Measurements from ENCODE around the gene FAM83F.

FAM83F gene

DNA sequence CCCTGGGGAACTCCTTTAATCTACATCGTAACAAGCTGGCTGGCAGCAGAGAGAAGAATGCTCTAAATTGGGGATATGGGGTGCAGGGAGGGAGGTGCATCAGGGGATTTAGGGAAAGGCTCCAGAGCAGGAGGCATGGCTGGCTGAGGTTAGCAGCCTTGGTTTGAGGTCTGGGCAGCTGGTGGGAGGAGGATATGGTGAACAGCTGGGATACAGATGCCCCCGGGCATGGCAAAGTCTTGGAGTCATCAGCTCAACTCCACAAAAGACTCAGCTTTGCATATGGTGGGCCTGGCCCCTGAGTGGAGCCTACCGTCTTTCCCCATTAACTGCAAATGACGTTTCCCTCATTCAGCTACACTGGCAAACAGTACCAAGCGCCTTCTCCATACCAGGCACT, 5.4 kb downstream of the FAM83F start:
- Histone ChIP-seq H3K36me3 (ENCODE audit: control insufficient read depth, insufficient read depth, low read length) (no peaks in the 10 kb centered on the region), H3K4me3 (replicated peaks; ENCODE audit: low read depth, low read length) (no peak overlapping the region), H3K27me3 (replicated peaks; ENCODE audit: control insufficient read depth, insufficient read depth, low read length) (peaks cover 3% of the 10 kb centered on the region)
- TF ChIP-seq, protein P1, sequence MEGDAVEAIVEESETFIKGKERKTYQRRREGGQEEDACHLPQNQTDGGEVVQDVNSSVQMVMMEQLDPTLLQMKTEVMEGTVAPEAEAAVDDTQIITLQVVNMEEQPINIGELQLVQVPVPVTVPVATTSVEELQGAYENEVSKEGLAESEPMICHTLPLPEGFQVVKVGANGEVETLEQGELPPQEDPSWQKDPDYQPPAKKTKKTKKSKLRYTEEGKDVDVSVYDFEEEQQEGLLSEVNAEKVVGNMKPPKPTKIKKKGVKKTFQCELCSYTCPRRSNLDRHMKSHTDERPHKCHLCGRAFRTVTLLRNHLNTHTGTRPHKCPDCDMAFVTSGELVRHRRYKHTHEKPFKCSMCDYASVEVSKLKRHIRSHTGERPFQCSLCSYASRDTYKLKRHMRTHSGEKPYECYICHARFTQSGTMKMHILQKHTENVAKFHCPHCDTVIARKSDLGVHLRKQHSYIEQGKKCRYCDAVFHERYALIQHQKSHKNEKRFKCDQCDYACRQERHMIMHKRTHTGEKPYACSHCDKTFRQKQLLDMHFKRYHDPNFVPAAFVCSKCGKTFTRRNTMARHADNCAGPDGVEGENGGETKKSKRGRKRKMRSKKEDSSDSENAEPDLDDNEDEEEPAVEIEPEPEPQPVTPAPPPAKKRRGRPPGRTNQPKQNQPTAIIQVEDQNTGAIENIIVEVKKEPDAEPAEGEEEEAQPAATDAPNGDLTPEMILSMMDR (IDR thresholded peaks at IDR 0.05; ENCODE audit: insufficient read depth, low read length, poor library complexity, severe bottlenecking) = no peak
- no peak for DNase-seq (ENCODE audit: extremely low read depth, insufficient read length)

- Histone ChIP-seq H3K4me3 (replicated peaks; ENCODE audit: low read depth, low read length) (no peak overlapping the region), H3K27me3 (replicated peaks; ENCODE audit: control insufficient read depth, insufficient read depth, low read length) (peaks cover 6% of the 10 kb centered on the region), H3K36me3 (ENCODE audit: control insufficient read depth, insufficient read depth, low read length) (no peaks in the 10 kb centered on the region)
- TF ChIP-seq, protein P1 (IDR thresholded peaks at IDR 0.05; ENCODE audit: insufficient read depth, low read length, poor library complexity, severe bottlenecking) = no peak
- DNase-seq (ENCODE audit: extremely low read depth, insufficient read length) = no peak
Observed at GRCh38 chr22:40001106-40001505, 6.4 kb downstream of the FAM83F start.

DNA sequence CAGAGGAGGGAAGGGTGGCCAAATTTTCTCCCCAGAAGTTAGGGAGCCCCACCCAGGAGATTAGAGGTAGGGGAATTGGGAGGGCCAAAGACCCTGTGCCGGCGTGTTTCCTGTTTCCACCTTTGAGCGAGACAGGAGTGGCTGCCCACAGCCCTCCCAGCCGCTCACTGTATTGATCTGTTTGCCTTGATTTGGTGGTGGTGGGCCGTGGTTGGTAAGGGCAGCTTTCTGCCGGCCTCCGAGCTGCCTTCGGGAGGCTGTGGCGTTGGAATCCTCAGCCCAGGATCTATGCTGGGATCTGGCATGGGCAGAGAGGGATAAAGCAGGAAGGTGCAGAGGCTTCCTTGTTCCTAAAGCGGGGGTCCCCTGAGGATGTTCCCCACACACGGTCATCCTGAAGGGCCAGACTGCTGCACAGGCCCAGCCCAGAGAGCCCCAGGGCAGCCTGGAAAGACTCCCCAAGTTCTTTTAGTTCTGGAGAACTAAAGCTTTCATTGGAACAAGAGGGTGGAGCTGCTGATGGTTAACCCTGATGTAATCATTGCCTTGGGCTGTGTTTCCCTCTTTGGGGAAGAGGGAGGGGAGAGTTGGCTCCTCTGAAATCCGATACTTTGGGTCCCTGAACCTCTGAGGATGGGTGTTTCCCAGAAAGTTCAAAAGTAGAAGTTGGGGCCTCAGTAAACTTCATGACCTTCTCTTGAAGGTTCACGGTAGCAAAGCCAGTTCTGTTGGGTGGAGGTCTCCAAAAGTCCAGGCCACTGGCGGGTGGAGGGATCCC, 7.2 kb downstream of the FAM83F start:
- Histone ChIP-seq H3K4me3 (replicated peaks; ENCODE audit: low read depth, low read length) (no peak overlapping the region), H3K36me3 (ENCODE audit: control insufficient read depth, insufficient read depth, low read length) (no peaks in the 10 kb centered on the region), H3K27me3 (replicated peaks; ENCODE audit: control insufficient read depth, insufficient read depth, low read length) (peaks cover 6% of the 10 kb centered on the region)
- DNase-seq (ENCODE audit: extremely low read depth, insufficient read length) = no peak
- TF ChIP-seq, protein P1 (IDR thresholded peaks at IDR 0.05; ENCODE audit: insufficient read depth, low read length, poor library complexity, severe bottlenecking) = no peak

DNA sequence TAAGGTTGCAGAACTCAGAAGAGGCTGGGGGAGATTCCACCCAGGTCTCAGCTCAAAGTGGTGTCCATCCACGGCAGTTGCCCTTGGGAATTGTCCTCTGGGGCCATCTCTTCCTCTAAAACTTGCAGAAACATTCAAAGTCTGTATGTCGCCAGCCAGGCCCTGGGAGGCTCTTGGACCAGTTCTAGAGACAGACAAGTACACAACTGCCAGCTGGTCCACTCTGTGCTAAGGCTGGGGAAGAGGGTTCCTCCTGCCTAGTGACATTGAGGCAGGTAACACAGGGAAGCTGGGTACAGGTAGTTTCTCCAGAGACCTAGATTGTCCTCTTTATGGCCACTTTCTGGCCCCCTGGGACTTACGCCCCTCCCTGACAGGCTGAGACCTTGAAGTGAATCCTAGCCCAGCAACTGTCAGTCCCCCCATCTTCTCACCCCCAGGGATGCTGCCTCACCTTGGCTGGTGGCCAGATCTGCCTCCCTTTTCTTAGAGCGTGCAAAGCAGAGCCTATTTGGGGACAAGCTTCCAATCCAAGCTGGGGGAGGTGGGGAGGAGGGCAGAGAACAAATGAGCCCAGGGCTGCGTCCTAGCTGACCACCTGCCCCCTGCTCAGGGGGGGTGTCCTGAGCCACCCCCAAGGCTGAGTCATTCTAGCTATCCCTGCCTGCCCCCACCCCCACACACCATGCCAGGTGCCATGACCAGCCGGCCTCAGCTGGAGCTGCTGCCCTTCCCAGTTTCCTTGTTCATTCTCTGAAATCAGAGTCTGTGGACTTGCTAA, 8.4 kb downstream of the FAM83F start:
- Histone ChIP-seq H3K4me3 (replicated peaks; ENCODE audit: low read depth, low read length) (no peak overlapping the region), H3K36me3 (ENCODE audit: control insufficient read depth, insufficient read depth, low read length) (no peaks in the 10 kb centered on the region), H3K27me3 (replicated peaks; ENCODE audit: control insufficient read depth, insufficient read depth, low read length) (peaks cover 6% of the 10 kb centered on the region)
- no peak for DNase-seq (ENCODE audit: extremely low read depth, insufficient read length)
- TF ChIP-seq, protein P1 (IDR thresholded peaks at IDR 0.05; ENCODE audit: insufficient read depth, low read length, poor library complexity, severe bottlenecking) = no peak

DNA sequence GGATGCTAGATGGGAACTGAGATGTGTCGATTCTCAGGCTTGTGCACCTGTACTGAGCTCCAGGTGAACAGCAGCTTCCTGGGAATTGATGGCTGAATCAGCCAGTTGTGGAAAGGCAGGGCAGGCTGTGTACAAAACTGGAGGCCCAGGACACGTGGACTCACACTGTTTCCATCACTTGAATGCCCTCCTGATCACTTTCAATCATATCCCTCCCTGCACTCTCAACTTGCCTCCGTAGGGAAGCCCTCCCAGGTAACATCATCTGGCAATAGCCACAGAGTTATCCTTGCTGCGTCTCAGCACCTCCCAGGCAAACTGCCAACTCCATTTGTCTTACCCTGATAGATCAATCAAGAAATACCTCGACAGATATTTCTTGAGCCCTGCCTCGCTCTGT, 10.1 kb downstream of the FAM83F start:
- Histone ChIP-seq H3K27me3 (replicated peaks; ENCODE audit: control insufficient read depth, insufficient read depth, low read length) (peaks cover 8% of the 10 kb centered on the region), H3K36me3 (ENCODE audit: control insufficient read depth, insufficient read depth, low read length) (no peaks in the 10 kb centered on the region), H3K4me3 (replicated peaks; ENCODE audit: low read depth, low read length) (no peak overlapping the region)
- TF ChIP-seq, protein P1 (IDR thresholded peaks at IDR 0.05; ENCODE audit: insufficient read depth, low read length, poor library complexity, severe bottlenecking) = no peak
- DNase-seq (ENCODE audit: extremely low read depth, insufficient read length) = no peak
